Urothelium cell line (cell line): ENCODE results near the gene TPX2.

Experiments
- DNase-seq: peaks from one replicate; pipeline ENCODE4 v3.0.0; 2011; ENCODE audit warnings: low spot score, mixed read lengths
- FAIRE-seq: peaks from 2 replicates; lab custom pipeline; 2011; peaks lifted over from hg19 to GRCh38; lab: Jason Lieb, UNC

TPX2 gene

DNA sequence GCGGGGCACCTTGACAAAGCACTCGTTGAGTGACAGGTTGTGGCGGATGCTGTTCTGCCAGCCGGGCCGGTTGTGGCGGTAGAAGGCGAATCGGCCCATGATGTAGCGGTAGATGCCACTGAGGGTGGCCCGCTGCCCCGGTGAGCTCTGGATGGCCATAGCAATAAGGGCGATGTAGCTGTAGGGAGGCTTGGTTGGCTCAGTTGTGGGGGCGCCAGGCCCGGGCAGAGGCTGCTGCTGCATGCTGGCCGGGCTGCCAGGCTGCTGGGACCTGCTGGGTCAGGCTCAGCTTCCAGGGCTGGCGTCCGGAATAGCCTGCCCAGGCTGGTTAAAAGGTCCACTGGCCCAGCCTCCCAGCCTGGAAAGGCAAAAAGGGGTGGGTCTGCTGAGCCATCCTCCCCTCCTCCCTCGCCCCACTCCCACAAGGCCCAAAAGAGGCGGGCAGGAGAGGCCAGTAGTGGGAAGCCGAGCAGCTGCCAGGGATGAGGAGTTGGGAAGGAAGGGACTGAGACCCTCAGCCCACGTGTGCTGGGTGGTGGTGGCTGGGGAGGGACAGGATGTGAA, 106.3 kb downstream of the TPX2 start, which contains the start of gene FOXS1:
Gene FOXS1 (minus strand): TSS at position 305 of the 564 bp plus-strand sequence. CDS start 62 bp downstream, at position 243.
- DNase-seq (no peak), FAIRE-seq (no peak)

DNA sequence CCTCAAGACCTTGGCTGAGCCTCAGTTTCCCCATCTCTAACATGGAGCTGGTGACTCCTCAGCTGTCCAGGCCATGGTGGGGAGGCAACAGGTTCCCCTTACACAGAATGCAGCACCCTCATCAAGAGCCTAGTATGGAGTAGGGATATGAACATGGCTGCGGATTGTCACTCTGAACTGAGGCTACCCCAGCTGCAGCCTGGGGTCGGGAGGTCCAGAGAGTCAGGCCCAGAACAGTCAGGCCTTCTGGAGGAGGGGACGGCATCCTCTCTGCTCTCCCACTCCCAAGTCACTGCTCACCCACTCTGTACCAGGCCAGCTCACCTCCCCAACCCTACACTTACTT, 107.7 kb downstream of the TPX2 start:
- DNase-seq (no peak), FAIRE-seq (no peak)

DNA sequence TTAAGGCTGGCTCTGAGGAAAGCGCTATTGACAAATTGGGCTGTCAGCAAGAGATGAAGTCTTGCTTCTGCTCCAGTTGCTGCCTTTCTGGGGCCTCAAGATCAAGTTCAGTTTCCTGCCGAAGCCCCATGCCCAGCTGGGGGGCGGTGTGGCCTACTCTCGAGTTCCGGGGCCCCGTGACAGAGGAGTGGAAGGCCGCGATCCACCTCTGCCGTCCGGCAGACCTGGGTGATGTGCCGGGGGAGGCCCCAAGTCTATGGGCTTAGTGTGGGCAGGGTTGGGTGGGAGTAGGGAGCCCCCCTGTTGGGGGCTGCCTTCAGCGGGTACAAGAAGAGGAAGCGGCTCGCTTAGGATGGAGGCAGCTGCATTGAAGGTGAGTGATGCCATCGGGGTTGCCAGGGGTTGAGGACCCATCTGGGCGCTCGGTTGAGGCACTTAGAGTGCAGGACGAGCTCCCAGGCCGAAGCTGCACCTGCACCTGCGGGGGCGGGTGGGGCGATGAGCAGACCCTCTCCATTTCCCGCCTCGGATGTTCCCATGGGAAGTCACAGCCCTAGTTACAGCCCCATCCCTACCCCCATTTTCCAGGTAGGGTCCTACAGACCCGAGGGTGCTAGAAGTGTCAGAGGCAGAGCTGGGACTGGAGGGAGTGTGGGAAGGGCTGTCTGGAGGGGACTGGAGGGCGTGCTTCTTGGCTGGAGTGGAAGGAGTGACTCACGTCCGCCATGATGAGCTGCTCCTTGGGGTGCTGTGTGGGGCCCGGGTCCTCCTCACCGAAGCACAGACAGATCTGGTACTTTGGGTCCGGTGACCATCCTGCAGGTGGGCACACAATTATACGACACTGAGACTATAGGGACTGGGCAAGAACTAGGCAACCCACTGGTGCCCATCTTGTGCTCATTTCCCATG, 109.3 kb downstream of the TPX2 start:
- FAIRE-seq, result no peak
- no peak for DNase-seq

DNA sequence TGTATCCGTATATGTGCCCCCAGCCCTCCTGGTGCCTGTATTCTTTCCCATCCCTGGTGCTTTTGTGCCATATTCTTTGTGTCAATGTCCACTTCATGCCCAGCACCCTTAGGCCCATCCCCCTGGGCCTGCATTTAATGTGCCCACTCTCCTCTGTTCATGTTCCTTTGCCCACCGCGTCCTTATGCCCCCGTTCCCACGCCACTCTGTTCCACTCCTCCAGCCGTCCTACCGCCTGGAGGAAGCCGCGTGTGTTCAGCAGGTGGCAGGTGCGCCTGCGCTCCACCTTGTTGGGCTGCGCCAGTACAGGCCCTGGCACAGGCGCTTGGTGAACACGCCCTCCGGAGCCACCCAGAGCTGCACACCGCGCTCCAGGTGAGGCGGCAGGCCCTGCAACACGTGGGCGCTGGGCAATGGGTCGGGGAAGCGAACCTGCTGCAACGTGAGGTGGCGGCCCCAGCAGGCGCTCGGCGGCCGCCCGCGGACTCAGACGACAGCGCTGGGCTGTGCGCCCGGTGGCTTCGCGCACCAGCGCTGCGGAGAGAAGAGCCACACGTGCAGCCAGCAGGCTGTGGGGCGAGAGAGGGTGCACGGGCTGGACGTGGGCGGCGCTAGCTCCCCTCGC, 110.3 kb downstream of the TPX2 start:
- DNase-seq (no peak), FAIRE-seq (no peak)
